Type B pancreatic cell (in vitro differentiated cells): Measurements from ENCODE around the gene C17orf75. TPM values are rescaled to one million over a fixed set of nuclear protein-coding genes. Genes with fewer than 3 reads are reported as not detected.
A peak's percentile ranks its signal among the peaks of the same experiment; 100 is the strongest.

Experiments
- DNase-seq: peaks from one replicate; pipeline ENCODE4 v3.0.0; 2021; ENCODE audit warnings: mixed read lengths; ENCODE audit not compliant: unreplicated experiment; ENCODE audit errors: extremely low spot score
- H3K27ac Mint-ChIP-seq: 2 replicates; pipeline ENCODE4 v1.8.0; 2021; ENCODE audit warnings: mild to moderate bottlenecking, mixed read lengths
- H3K27me3 Mint-ChIP-seq: 2 replicates; pipeline ENCODE4 v1.8.0; 2021; ENCODE audit warnings: mixed read lengths
- H3K36me3 Mint-ChIP-seq: 2 replicates; pipeline ENCODE4 v1.8.0; 2021; ENCODE audit warnings: mixed read lengths
- H3K4me1 Mint-ChIP-seq: one replicate; pipeline ENCODE4 v1.8.0; 2021; ENCODE audit warnings: mixed read lengths; ENCODE audit not compliant: unreplicated experiment
- H3K4me3 Mint-ChIP-seq: 2 replicates; pipeline ENCODE4 v1.8.0; 2021; ENCODE audit warnings: mild to moderate bottlenecking, mixed read lengths
- H3K9me3 Mint-ChIP-seq: 2 replicates; pipeline ENCODE4 v1.8.0; 2021; ENCODE audit warnings: mixed read lengths
- CTCF ChIP-seq: fragments of 200-600 bp; sonication (generic); conservative IDR thresholded peaks from 2 replicates; pipeline ENCODE4 v1.5.0; 2021; ENCODE audit warnings: antibody characterized with exemption, mild to moderate bottlenecking
- total RNA-seq: library from RNA; stranded (reverse); gene quantifications from 2 replicates; pipeline ENCODE4 v1.2.1, GENCODE V29; 2021; ENCODE audit warnings: low replicate concordance

Gene C17orf75
- total RNA-seq, 1 donor from 2014 or later: 31.0 TPM

GRCh38 chr17:32349854-32350665, 8.1 kb upstream of the C17orf75 start, which contains the start of gene ZNF207:
TSS of gene ZNF207 (plus strand) at chr17:32350157. CDS start at chr17:32350286, 129 bp downstream.
- peak; percentile 93 for DNase-seq
- Mint-ChIP-seq H3K9me3 (no peaks in the 10 kb centered on the region), H3K27me3 (no peaks in the 10 kb centered on the region), H3K36me3 (peaks cover 29% of the 10 kb centered on the region), H3K4me3 (peak within 1 kb of the TSS; percentile 99), H3K4me1 (peaks cover 19% of the 10 kb centered on the region), H3K27ac (peak within 1 kb of the TSS; percentile 100)
- no peak for TF ChIP-seq CTCF

- Mint-ChIP-seq H3K36me3 (peaks cover 24% of the 10 kb centered on the region), H3K4me3 (peak overlapping the region; percentile 99), H3K27me3 (no peaks in the 10 kb centered on the region), H3K9me3 (no peaks in the 10 kb centered on the region), H3K4me1 (peaks cover 14% of the 10 kb centered on the region), H3K27ac (peak overlapping the region; percentile 100)
- TF ChIP-seq CTCF: no peak
- no peak for DNase-seq
Observed at GRCh38 chr17:32349503-32349853, 7.5 kb upstream of the C17orf75 start.

- Mint-ChIP-seq H3K4me1 (peaks cover 14% of the 10 kb centered on the region), H3K27ac (no peak overlapping the region), H3K36me3 (peaks cover 24% of the 10 kb centered on the region), H3K27me3 (no peaks in the 10 kb centered on the region), H3K4me3 (peak overlapping the region; percentile 74), H3K9me3 (no peaks in the 10 kb centered on the region)
- no peak for DNase-seq
- no peak for TF ChIP-seq CTCF
Observed at GRCh38 chr17:32348483-32348800, 6.5 kb upstream of the C17orf75 start.

GRCh38 chr17:32345951-32346600, 4.1 kb upstream of the C17orf75 start:
- no peak for TF ChIP-seq CTCF
- Mint-ChIP-seq H3K27ac (no peak overlapping the region), H3K27me3 (no peaks in the 10 kb centered on the region), H3K4me1 (peaks cover 13% of the 10 kb centered on the region), H3K4me3 (no peak overlapping the region), H3K36me3 (peaks cover 12% of the 10 kb centered on the region), H3K9me3 (no peaks in the 10 kb centered on the region)
- no peak for DNase-seq

GRCh38 chr17:32342603-32343325, 791 bp upstream of the C17orf75 start:
- DNase-seq: no peak
- Mint-ChIP-seq H3K4me3 (peak overlapping the region; percentile 97), H3K27me3 (no peaks in the 10 kb centered on the region), H3K27ac (peak overlapping the region; percentile 87), H3K4me1 (peaks cover 12% of the 10 kb centered on the region), H3K9me3 (no peaks in the 10 kb centered on the region), H3K36me3 (peaks cover 3% of the 10 kb centered on the region)
- peak; percentile 30 for TF ChIP-seq CTCF
